Body of pancreas (tissue), 4 donors: ENCODE data around the gene RPS28. TPM values are rescaled to one million over a fixed set of nuclear protein-coding genes. Genes with fewer than 3 reads are reported as not detected.

Source experiments
- ATAC-seq: fragments of 150-250 bp; one replicate; pipeline ENCODE4 v1.9.1; 2016
- DNase-seq, 4 donors: peaks; one replicate each; pipeline ENCODE4 v3.0.0-alpha.2; 2019
- H3K27ac ChIP-seq, 4 donors: fragments of 200-600 bp; sonication (generic); 1 replicate in 3 of 4; 2 replicates in 1 of 4; pipeline versions ENCODE4 v1.5.1 to v1.6.1; 2016 to 2019; ENCODE audit warnings: mild to moderate bottlenecking in 1 of 4, mixed read lengths in 1 of 4, moderate library complexity in 1 of 4
- H3K27me3 ChIP-seq, 2 donors: fragments of 200-600 bp; sonication (generic); one replicate each; pipeline ENCODE4 v1.6.0; 2016; ENCODE audit warnings: mild to moderate bottlenecking in 1 of 2
- H3K36me3 ChIP-seq, 2 donors: fragments of 200-600 bp; sonication (generic); replicated peaks in 1 of 2; 2 replicates each; pipeline ENCODE4 v1.5.1; 2016; ENCODE audit warnings: low read depth in 2 of 2; ENCODE audit not compliant: insufficient read depth in 1 of 2
- H3K4me1 ChIP-seq: fragments of 200-600 bp; sonication (generic); one replicate; pipeline ENCODE4 v1.6.0; 2016
- H3K4me3 ChIP-seq, 2 donors: fragments of 200-600 bp; sonication (generic); 1 replicate in 1 of 2; 2 replicates in 1 of 2; pipeline ENCODE4 v1.5.1; 2016 to 2019
- H3K9me3 ChIP-seq, 3 donors: fragments of 200-600 bp; sonication (generic); 1 replicate in 2 of 3; 2 replicates in 1 of 3; pipeline ENCODE4 v1.5.1; 2016
- CTCF ChIP-seq, 7 experiments: fragments of 450-650 bp in 4 of 7; fragments of 200-600 bp in 3 of 7; sonication (generic) in 3 of 7; IDR thresholded peaks; one replicate each; pipeline ENCODE4 v1.5.1; 2016 to 2019; ENCODE audit warnings: antibody characterized with exemption in 7 of 7
- POLR2A ChIP-seq, 3 donors: fragments of 450-650 bp; IDR thresholded peaks; one replicate each; pipeline ENCODE4 v1.6.1; 2016; ENCODE audit warnings: antibody characterized with exemption in 3 of 3, mild to moderate bottlenecking in 2 of 3
- WGBS, 2 donors: methylation state at CpG; one replicate each; pipeline ENCODE4 v1.1.5; 2017; 5-methylcytosine and 5-hydroxymethylcytosine counted together
- intact Hi-C: fragments of 100-400 bp; cut with DNase I; formaldehyde crosslinking; loops from one replicate; pipeline ENCODE4 v1.15.1; 2023
- total RNA-seq, 2 donors: library from RNA; depleted of rRNA; stranded (reverse); fragments of >200 nt; gene quantifications; one replicate each; pipeline ENCODE4 v1.1.0, GENCODE V29; 2016

RPS28 gene
- total RNA-seq, 2 donors from 2014 or later = 322 to 334 TPM

GRCh38 chr19:8304841-8305621 is 16.3 kb upstream of the RPS28 start:
- ATAC-seq (no peak), DNase-seq (peak in 3 of 4 donors; percentile 2 to 17 (median 15))
- Histone ChIP-seq H3K4me1 (peaks cover 22% of the 10 kb centered on the region), H3K27me3 (no peaks in the 10 kb centered on the region), H3K36me3 (no peaks in the 10 kb centered on the region), H3K27ac (no peak overlapping the region), H3K9me3 (no peaks in the 10 kb centered on the region), H3K4me3 (no peak overlapping the region)
- TF ChIP-seq POLR2A (IDR thresholded peaks at IDR 0.05) (no peak), CTCF (IDR thresholded peaks at IDR 0.05) (no peak)
- 80 to 91% methylated on average over 18 to 32 of the region's 33 CpGs for WGBS, 2 donors
- intact Hi-C loops = no loop called here

DNA sequence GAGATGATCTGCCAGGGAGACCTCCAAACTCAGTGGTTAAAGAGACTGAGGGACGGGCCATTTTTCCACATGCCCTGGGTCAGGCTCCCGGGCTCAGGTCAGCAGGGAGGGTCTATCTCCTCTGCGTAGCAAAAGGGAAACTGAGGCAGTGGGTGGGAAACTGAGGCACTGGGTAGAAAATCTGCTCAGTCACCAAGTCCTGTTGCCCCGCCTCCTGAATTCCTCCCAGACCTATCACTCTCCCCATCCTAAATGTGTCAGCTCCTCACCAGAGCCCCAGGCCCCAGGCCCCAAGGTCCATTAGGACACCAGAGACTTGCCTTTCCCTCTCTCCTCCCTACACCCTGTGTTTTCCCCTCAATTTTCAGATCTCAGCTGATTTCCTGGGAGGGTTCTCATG is 15.5 kb upstream of the RPS28 start:
- no peak overlapping the region for H3K4me3 ChIP-seq
- WGBS, 2 donors = 38 to 72% methylated on average over 1 to 4 of the region's 4 CpGs
- TF ChIP-seq POLR2A (IDR thresholded peaks at IDR 0.05) (no peak), CTCF (IDR thresholded peaks at IDR 0.05) (no peak)
- no peaks in the 10 kb centered on the region for H3K27me3 ChIP-seq
- H3K27ac ChIP-seq = no peak overlapping the region
- H3K36me3 ChIP-seq = no peaks in the 10 kb centered on the region
- ATAC-seq = no peak
- peaks cover 22% of the 10 kb centered on the region for H3K4me1 ChIP-seq
- DNase-seq = peak in 3 of 4 donors; percentile 0 to 9 (median 5)
- intact Hi-C loops = no loop called here
- no peaks in the 10 kb centered on the region for H3K9me3 ChIP-seq

DNA sequence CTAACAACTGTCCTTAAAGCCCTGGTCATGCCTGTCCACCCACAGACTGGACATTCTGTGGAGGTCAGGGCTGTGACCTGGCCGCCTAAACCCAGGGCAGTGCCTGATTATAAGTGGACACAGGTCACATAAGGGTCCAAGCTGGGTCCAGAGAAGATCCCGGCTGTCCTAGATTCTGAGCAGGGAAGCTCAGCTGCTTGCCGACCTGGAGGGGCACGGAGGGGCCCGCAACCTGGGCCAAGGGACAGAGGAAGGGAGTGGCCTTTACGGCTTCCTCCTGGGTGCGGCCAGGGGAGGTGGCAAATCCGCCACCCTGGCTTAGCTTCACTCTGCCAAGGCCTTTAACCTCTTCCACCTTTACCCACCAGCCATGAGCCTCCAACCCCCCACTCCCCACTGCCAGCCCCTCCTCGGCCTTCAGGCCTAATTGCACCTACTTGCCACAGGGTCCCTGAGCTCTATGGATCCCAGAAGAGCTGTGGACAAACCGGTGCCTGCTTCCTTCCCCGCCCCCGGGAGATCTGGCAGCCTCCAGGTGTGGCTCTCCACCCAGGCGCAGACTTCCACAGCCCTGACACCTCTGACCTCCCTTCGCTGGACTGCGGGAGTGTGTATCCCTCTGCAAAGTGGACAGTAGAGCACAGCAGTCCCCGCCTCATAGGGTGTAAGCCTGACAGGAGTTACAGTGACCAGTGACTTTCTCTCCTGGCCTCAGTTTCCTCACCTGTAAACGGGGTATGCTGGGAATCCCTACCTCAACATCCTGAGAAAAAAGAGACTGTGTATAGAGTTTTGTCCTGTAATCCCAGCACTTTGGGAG is 14.9 kb upstream of the RPS28 start:
- DNase-seq (peak in 3 of 4 donors; percentile 1 to 9 (median 8)), ATAC-seq (no peak)
- 67 to 81% methylated on average over 8 to 17 of the region's 17 CpGs for WGBS, 2 donors
- intact Hi-C loops = no loop called here
- Histone ChIP-seq H3K4me3 (no peak overlapping the region), H3K36me3 (no peaks in the 10 kb centered on the region), H3K27ac (no peak overlapping the region), H3K27me3 (no peaks in the 10 kb centered on the region), H3K9me3 (no peaks in the 10 kb centered on the region), H3K4me1 (peaks cover 22% of the 10 kb centered on the region)
- TF ChIP-seq POLR2A (IDR thresholded peaks at IDR 0.05) (no peak), CTCF (IDR thresholded peaks at IDR 0.05) (no peak)

- WGBS, 2 donors = 8 to 18% methylated on average over 17 to 24 of the region's 24 CpGs
- intact Hi-C loops = no loop called here
- DNase-seq (peak in 3 of 4 donors; percentile 2 to 20 (median 16)), ATAC-seq (peak; percentile 6)
- Histone ChIP-seq H3K27me3 (no peaks in the 10 kb centered on the region), H3K36me3 (no peaks in the 10 kb centered on the region), H3K9me3 (no peaks in the 10 kb centered on the region), H3K4me3 (peak overlapping the region in 1 of 2 donors; percentile 32), H3K27ac (peak overlapping the region in 3 of 4 donors; percentile 33 to 70 (median 69)), H3K4me1 (peaks cover 22% of the 10 kb centered on the region)
- no peak for TF ChIP-seq CTCF (IDR thresholded peaks at IDR 0.05)
- TF ChIP-seq POLR2A (IDR thresholded peaks at IDR 0.05) = no peak
Measured at GRCh38 chr19:8307400-8307964, 13.8 kb upstream of the RPS28 start.
